HCT116 (cell line): ENCODE results near the gene ITPR1. TPM values are rescaled to one million over a fixed set of nuclear protein-coding genes. Genes with fewer than 3 reads are reported as not detected.

ENCODE experiments used
- ATAC-seq: fragments of 200-7000 bp; cut with Tn5 transposase; 2 replicates; pipeline ENCODE4 v1.9.1; 2020; ENCODE audit warnings: mild to moderate bottlenecking, moderate library complexity
- BruUV-seq: library from RNA; stranded (reverse); fragments of 400-500 nt; replicated peaks from 2 replicates; lab custom pipeline; 2021; lab: Mats Ljungman, UMichigan
- CTCF ChIA-PET: fragments of 300-600 bp; sonication (Branson Sonifier 250); formaldehyde crosslinking; loops from one replicate; lab custom pipeline; 2021; ENCODE audit warnings: antibody characterized with exemption; lab: Charles Lee
- POLR2A ChIA-PET: fragments of 300-600, 350-600 bp; sonication (Branson Sonifier 250); formaldehyde crosslinking; loops from one replicate; lab custom pipeline; 2021; ENCODE audit warnings: antibody characterized with exemption; lab: Charles Lee
- RAD21 ChIA-PET, 2 experiments: fragments of 300-600 bp; sonication (Branson Sonifier 250); formaldehyde crosslinking; loops; one replicate each; lab custom pipeline; 2023; ENCODE audit warnings: low total read pairs in 2 of 2; ENCODE audit not compliant: uncharacterized antibody in 2 of 2, unreplicated experiment in 2 of 2, low non-redundant PET in 1 of 2; lab: Charles Lee
- DNase-seq: peaks from one replicate; pipeline ENCODE4 v3.0.0-alpha.2; 2010; ENCODE audit warnings: low read depth, low spot score
- H2AFZ ChIP-seq: fragments of 200-600 bp; shearing (Covaris generic), sonication (generic); 2 replicates; pipeline ENCODE4 v1.6.1; 2017; ENCODE audit warnings: low read depth, mixed run types, mixed read lengths, antibody characterized with exemption, low read length; ENCODE audit not compliant: poor library complexity, severe bottlenecking
- H3K27ac ChIP-seq: 2 replicates; pipeline ENCODE4 v1.5.1; 2012; ENCODE audit warnings: low read depth, low read length
- H3K27me3 ChIP-seq: fragments of 200-600 bp; sonication (generic); 2 replicates; pipeline ENCODE4 v1.6.1; 2016; ENCODE audit warnings: mixed run types, low read length, mixed read lengths; ENCODE audit not compliant: insufficient read depth
- H3K36me3 ChIP-seq, 2 experiments: fragments of 200-500 bp in 1 of 2; fragments of 200-600 bp in 1 of 2; sonication (Bioruptor generic) in 1 of 2; sonication (generic) in 1 of 2; 2 replicates each; pipeline versions ENCODE4 v1.5.1 to v1.6.1; 2014 to 2016; ENCODE audit warnings: low read length in 2 of 2, inconsistent platforms in 1 of 2, mixed read lengths in 1 of 2, mixed run types in 1 of 2; ENCODE audit not compliant: insufficient read depth in 2 of 2, control insufficient read depth in 1 of 2
- H3K4me1 ChIP-seq, 2 experiments: fragments of 200-600 bp in 1 of 2; sonication (generic) in 1 of 2; 2 replicates each; pipeline versions ENCODE4 v1.5.1 to v1.6.1; 2012 to 2017; ENCODE audit warnings: low read length in 2 of 2, inconsistent platforms in 1 of 2, mild to moderate bottlenecking in 1 of 2, mixed read lengths in 1 of 2, mixed run types in 1 of 2, moderate library complexity in 1 of 2; ENCODE audit not compliant: insufficient read depth in 2 of 2, control insufficient read depth in 1 of 2
- H3K4me2 ChIP-seq: fragments of 200-600 bp; sonication (generic); 2 replicates; pipeline ENCODE4 v1.6.1; 2017; ENCODE audit warnings: mixed run types, low read length, mixed read lengths
- H3K4me3 ChIP-seq, 2 experiments: fragments of 200-600 bp in 1 of 2; sonication (generic) in 1 of 2; replicated peaks in 1 of 2; 2 replicates each; pipeline ENCODE4 v1.5.1; 2011 to 2016; ENCODE audit warnings: low read length in 2 of 2, control low read depth in 1 of 2, low read depth in 1 of 2, mild to moderate bottlenecking in 1 of 2, mixed read lengths in 1 of 2, mixed run types in 1 of 2
- H3K79me2 ChIP-seq: fragments of 200-600 bp; sonication (generic); 2 replicates; pipeline ENCODE4 v1.6.1; 2017; ENCODE audit warnings: mild to moderate bottlenecking, mixed run types, low read length, moderate library complexity, mixed read lengths; ENCODE audit not compliant: insufficient read depth
- H3K9ac ChIP-seq: fragments of 200-600 bp; sonication (generic); 2 replicates; pipeline ENCODE4 v1.6.1; 2016; ENCODE audit warnings: low read length, mixed read lengths
- H3K9me2 ChIP-seq: fragments of 200-600 bp; sonication (generic), shearing (Covaris generic); 2 replicates; pipeline ENCODE4 v1.6.1; 2017; ENCODE audit warnings: mixed run types, mild to moderate bottlenecking, moderate library complexity; ENCODE audit not compliant: insufficient read depth
- H3K9me3 ChIP-seq, 2 experiments: fragments of 200-500 bp in 1 of 2; fragments of 200-600 bp in 1 of 2; sonication (Bioruptor generic) in 1 of 2; sonication (generic) in 1 of 2; 2 replicates each; pipeline ENCODE4 v1.6.1; 2014 to 2017; ENCODE audit warnings: low read length in 2 of 2, mixed read lengths in 2 of 2, inconsistent platforms in 1 of 2, low read depth in 1 of 2, mild to moderate bottlenecking in 1 of 2, mixed run types in 1 of 2, moderate library complexity in 1 of 2; ENCODE audit not compliant: control insufficient read depth in 1 of 2, insufficient read depth in 1 of 2
- H4K20me1 ChIP-seq: fragments of 200-600 bp; sonication (generic), shearing (Covaris generic); 2 replicates; pipeline ENCODE4 v1.6.1; 2017; ENCODE audit warnings: mixed run types, mild to moderate bottlenecking, moderate library complexity; ENCODE audit not compliant: insufficient read depth
- CBX3 ChIP-seq: IDR thresholded peaks from 2 replicates; pipeline ENCODE4 v1.6.1; 2012; ENCODE audit warnings: low read depth
- CEBPB ChIP-seq: IDR thresholded peaks from 2 replicates; pipeline ENCODE4 v1.6.1; 2012; ENCODE audit warnings: low read depth
- CTCF ChIP-seq, 3 experiments: fragments of 200-600 bp in 1 of 3; sonication (generic) in 1 of 3; IDR thresholded peaks in 2 of 3; conservative IDR thresholded peaks in 1 of 3; 2 replicates each; pipeline ENCODE4 v1.5.1; 2012 to 2017; ENCODE audit warnings: low read depth in 2 of 3, low read length in 2 of 3, antibody characterized with exemption in 1 of 3, borderline replicate concordance in 1 of 3, control low read depth in 1 of 3, mild to moderate bottlenecking in 1 of 3, mixed read lengths in 1 of 3, mixed run types in 1 of 3, moderate library complexity in 1 of 3; ENCODE audit not compliant: insufficient read depth in 1 of 3
- ELF1 ChIP-seq: IDR thresholded peaks from 2 replicates; pipeline ENCODE4 v1.6.1; 2012; ENCODE audit warnings: low read depth, borderline replicate concordance
- EZH2 ChIP-seq: fragments of 200-600 bp; sonication (generic); IDR thresholded peaks from 2 replicates; pipeline ENCODE4 v1.6.1; 2017; ENCODE audit warnings: antibody characterized with exemption, mixed run types
- FOSL1 ChIP-seq: IDR thresholded peaks from 2 replicates; pipeline ENCODE4 v1.6.1; 2012; ENCODE audit warnings: low read depth
- JUND ChIP-seq: IDR thresholded peaks from 2 replicates; pipeline ENCODE4 v1.6.1; 2012
- MAX ChIP-seq: IDR thresholded peaks from 2 replicates; pipeline ENCODE4 v1.6.1; 2012
- POLR2AphosphoS5 ChIP-seq: IDR thresholded peaks from 2 replicates; pipeline ENCODE4 v1.6.1; 2011; ENCODE audit warnings: mild to moderate bottlenecking, low read depth, low read length, moderate library complexity
- SIN3A ChIP-seq: IDR thresholded peaks from 2 replicates; pipeline ENCODE4 v1.6.1; 2012; ENCODE audit warnings: low read depth
- SP1 ChIP-seq: IDR thresholded peaks from 2 replicates; pipeline ENCODE4 v1.6.1; 2012; ENCODE audit warnings: low read depth
- SRF ChIP-seq: IDR thresholded peaks from 2 replicates; pipeline ENCODE4 v1.6.1; 2012; ENCODE audit warnings: low read depth
- ZNF274 ChIP-seq: fragments of 200-500 bp; sonication (Bioruptor generic); IDR thresholded peaks from 2 replicates; pipeline ENCODE4 v1.6.1; 2014; ENCODE audit warnings: mild to moderate bottlenecking, low read depth, low read length, inconsistent platforms
- intact Hi-C: fragments of 100-400 bp; cut with micrococcal nuclease; formaldehyde crosslinking; loops from 2 replicates; pipeline ENCODE4 v1.10.0; 2022
- total RNA-seq: library from RNA; stranded (reverse); gene quantifications from one replicate; pipeline ENCODE4 v1.2.1, GENCODE V29; 2021; ENCODE audit not compliant: unreplicated experiment

The ITPR1 gene
- total RNA-seq, 1 experiment from 2014 or later: 9.2 TPM

- CTCF ChIA-PET: no interaction called here
- no peaks in the 10 kb centered on the region for H3K36me3 ChIP-seq
- H3K9me3 ChIP-seq: no peaks in the 10 kb centered on the region
- RAD21 ChIA-PET: no interaction called here
- no peak overlapping the region for H2AFZ ChIP-seq
- no peaks in the 10 kb centered on the region for H3K9me2 ChIP-seq
- intact Hi-C loops: no loop called here
- POLR2A ChIA-PET: no interaction called here
- H3K4me2 ChIP-seq: no peak overlapping the region
- no peak for ATAC-seq
- H4K20me1 ChIP-seq: no peaks in the 10 kb centered on the region
- H3K9ac ChIP-seq: no peak overlapping the region
- H3K27me3 ChIP-seq: peaks cover 9% of the 10 kb centered on the region; the same call in 1 of the 2 replicates
- H3K79me2 ChIP-seq: no peaks in the 10 kb centered on the region
- no TSS peak for BruUV-seq
- no peak overlapping the region for H3K27ac ChIP-seq
- no peaks in the 10 kb centered on the region for H3K4me1 ChIP-seq
- TF ChIP-seq CBX3 (no peak), CEBPB (no peak), ZNF274 (no peak), POLR2AphosphoS5 (no peak), EZH2 (no peak), JUND (no peak), MAX (no peak), CTCF (IDR thresholded peaks at IDR 0.05 in 2 of 3, conservative IDR thresholded peaks at IDR 0.05 in 1 of 3; ENCODE audit: borderline replicate concordance in 1 of 3, insufficient read depth in 1 of 3, low read depth in 2 of 3, low read length in 2 of 3) (no peak), SRF (no peak), SP1 (no peak), ELF1 (no peak), FOSL1 (no peak), SIN3A (no peak)
- TF ChIP-seq, all 23 proteins: peak for 0
- no peak for DNase-seq
- H3K4me3 ChIP-seq: no peak overlapping the region
Measured at GRCh38 chr3:4552811-4553210, 59.7 kb downstream of the ITPR1 start.
